Measurements from ENCODE around the gene MLLT3. TPM values are rescaled to one million over a fixed set of nuclear protein-coding genes. Genes with fewer than 3 reads are reported as not detected.

MLLT3 gene
- polyA plus RNA-seq, 1 donor: 75.7 TPM

DNA sequence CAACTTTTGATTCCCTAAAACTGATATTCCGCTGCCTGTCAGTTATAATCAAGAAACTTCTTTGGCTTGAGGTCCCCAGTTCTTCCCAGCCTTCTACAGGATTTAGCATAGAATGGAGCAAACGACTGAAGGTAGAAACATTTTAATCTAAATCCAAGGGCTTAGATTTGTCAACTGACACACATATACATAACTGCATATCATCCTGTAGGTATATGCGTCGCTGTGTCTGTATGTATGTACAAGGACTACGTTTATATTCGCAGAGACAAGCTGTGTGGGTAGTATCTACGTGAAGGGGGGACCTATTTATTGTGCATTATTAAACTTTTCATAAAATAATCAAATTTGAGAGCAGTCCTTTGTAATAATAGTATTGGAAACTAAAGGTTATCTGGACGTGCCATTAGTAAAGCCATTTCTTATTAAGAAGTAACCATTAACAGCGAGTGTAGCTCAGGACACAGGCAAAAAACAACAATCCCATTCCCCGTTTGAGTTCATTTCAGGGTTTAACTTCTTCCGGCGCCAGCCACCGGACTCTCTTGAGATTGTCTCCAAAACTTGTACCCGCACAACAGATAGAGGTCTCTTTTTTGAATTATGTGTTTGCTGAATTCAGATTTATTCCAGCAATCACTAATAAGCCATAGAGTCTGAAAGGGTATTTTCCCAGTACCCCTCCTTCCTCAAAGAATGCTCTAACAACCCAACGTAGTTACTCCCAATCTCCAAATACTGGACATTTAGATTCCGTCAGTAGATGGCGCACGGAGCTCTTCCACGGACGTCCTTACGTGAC, 2.1 kb upstream of the MLLT3 start:
- peak; percentile 69 for DNase-seq

- no peak for DNase-seq
Measured at GRCh38 chr9:20623748-20624124, 1.4 kb upstream of the MLLT3 start.

DNA sequence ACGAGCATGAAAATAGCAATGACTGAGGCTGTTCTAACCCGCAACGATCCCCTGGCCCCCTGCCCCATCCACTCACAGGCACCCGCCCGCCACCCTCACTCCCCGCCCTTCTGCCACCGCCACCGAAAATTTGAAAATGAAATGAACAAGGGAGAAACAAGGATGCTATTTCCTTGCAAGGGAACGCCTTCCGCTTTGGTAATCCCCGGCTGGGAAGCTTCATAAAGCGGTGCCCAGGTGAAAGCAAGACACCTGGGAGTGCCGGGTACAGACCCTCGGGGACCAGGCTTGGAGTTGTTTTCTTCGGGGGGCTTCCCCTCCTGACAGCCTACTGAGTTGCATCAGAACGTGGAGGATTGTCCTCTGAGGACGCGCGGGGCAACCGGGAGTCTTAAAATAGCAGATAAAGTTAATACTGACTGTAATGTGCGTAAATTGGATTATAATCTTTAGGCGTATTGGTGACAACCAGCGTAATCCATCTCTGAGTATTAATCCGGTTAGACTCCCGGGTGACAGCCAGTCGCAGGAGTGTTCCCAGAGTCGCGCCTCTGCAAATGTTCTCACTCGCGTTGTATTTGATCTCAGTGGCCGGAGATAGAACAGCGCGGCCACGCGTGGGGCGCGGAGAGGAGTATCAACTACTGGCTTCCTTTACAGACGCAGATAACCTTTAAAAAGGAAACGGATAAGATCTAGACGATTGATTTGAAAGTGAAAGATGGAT, 885 bp upstream of the MLLT3 start:
- DNase-seq: peak; percentile 16

GRCh38 chr9:20621471-20622329, 599 bp downstream of the MLLT3 start:
- DNase-seq: peak; percentile 81

- DNase-seq: peak; percentile 34
Measured at GRCh38 chr9:20620650-20621470, 1.4 kb downstream of the MLLT3 start.

- peak; percentile 7 for DNase-seq
Measured at GRCh38 chr9:20619487-20620200, 2.7 kb downstream of the MLLT3 start.

- peak; percentile 9 for DNase-seq
Measured at GRCh38 chr9:20618361-20618802, 3.9 kb downstream of the MLLT3 start.

DNA sequence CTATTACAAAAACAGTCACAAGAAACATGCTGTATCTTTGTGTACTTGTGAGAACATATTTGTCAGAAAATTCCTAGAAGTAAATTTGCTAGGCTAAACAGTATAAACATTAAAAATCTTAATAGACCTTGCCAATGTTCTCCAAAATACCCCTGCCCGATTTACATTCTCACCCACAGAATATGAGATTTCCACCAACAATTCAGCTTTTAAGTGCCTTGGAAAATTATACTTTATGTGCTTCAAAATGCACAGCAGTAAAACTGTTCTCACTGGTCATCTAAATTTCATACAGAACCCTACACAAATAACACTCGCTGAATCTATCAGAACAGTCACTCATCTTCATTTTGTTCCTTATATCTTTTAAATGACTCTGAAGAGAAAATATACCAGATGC, 5.5 kb downstream of the MLLT3 start:
- no peak for DNase-seq

- no peak for DNase-seq
Measured at GRCh38 chr9:20614602-20615216, 7.6 kb downstream of the MLLT3 start.

- no peak for DNase-seq
Measured at GRCh38 chr9:20611691-20612287, 10.5 kb downstream of the MLLT3 start.

GRCh38 chr9:20610591-20610990, 11.7 kb downstream of the MLLT3 start:
- no peak for DNase-seq

GRCh38 chr9:20608582-20608981, 13.7 kb downstream of the MLLT3 start:
- DNase-seq: no peak

GRCh38 chr9:20606652-20607051, 15.6 kb downstream of the MLLT3 start:
- no peak for DNase-seq

GRCh38 chr9:20604562-20604961, 17.7 kb downstream of the MLLT3 start:
- DNase-seq: no peak

- DNase-seq: no peak
Measured at GRCh38 chr9:20603524-20604268, 18.6 kb downstream of the MLLT3 start.

DNA sequence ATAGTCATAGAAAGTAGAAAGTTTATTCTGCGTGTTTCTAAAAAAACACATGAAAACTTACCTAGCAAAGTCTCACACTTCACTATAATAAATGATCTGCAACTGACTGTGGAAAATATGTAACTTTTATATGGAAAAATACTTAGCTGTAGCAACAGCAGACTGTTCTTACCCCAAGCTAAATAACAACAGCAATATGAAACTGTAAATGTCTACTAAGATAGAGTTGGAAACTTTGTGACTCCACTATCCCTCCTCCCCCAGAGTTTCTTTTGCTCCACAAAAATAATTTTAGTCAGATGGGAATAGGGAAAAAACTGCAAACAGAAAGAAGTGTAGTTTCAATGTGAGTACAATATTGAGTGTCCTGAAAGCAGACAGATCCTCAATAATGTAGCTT, 21.0 kb downstream of the MLLT3 start:
- no peak for DNase-seq

DNA sequence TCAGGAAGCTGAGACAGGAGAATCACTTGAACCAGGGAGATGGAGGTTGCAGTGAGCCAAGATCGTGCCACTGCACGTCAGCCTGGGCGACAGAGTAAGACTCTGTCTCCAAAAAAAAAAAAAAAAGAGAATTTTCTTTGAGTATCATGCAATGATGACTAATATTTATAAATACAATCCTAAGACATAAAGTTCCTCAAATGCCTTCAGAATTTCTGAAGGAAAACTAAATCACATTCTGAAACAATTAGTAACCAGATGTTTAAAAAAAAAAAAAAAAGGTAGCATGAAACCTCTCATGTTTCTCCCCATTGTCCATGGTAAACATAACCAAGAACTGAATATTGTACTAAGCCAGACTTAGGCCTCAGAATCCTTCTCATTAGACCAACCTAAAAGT, 23.1 kb downstream of the MLLT3 start:
- DNase-seq: no peak

- DNase-seq: no peak
Measured at GRCh38 chr9:20598367-20598766, 23.9 kb downstream of the MLLT3 start.

DNA sequence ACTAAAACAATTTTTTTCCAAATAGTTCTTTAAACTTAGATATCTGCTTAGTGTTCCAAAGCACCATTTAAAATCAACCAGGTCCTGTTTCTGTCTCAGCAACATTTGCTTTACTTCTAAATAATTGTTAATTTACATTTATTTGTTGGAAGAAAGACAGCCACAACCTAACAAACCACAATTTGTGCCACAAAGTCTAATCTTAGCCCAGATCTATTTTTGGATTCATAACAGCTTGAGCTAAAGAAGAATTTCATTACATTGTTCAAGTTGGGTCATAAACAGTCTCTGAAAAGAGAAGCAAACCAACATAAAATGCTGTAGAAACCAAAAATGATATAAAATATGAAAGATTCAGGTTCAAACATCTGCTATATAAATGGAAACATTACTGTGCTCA, 24.4 kb downstream of the MLLT3 start:
- no peak for DNase-seq

- no peak for DNase-seq
Measured at GRCh38 chr9:20594608-20595007, 27.7 kb downstream of the MLLT3 start.
